ENCODE measurements around the gene SORT1. TPM values are rescaled to one million over a fixed set of nuclear protein-coding genes. Genes with fewer than 3 reads are reported as not detected.

SORT1 gene
- total RNA-seq, 2 donors from 2014 or later = 0.57 to 2.6 TPM

GRCh38 chr1:109274533-109275476, 122.9 kb downstream of the SORT1 start:
- Mint-ChIP-seq H3K4me1 (peaks cover 2% of the 10 kb centered on the region), H3K27me3 (no peaks in the 10 kb centered on the region), H3K27ac (no peak overlapping the region), H3K36me3 (ENCODE audit: low read depth) (no peaks in the 10 kb centered on the region), H3K4me3 (no peak overlapping the region)
- H3K9me3 ChIP-seq (ENCODE audit: control insufficient read depth, low read length, poor library complexity, severe bottlenecking) = no peaks in the 10 kb centered on the region
- DNase-seq = no peak
- no peak for ATAC-seq

GRCh38 chr1:109273570-109274288, 124.0 kb downstream of the SORT1 start:
- no peak for DNase-seq
- H3K4me1 Mint-ChIP-seq = peaks cover 2% of the 10 kb centered on the region
- H3K27me3 Mint-ChIP-seq = no peaks in the 10 kb centered on the region
- no peak overlapping the region for H3K4me3 Mint-ChIP-seq
- H3K9me3 ChIP-seq (ENCODE audit: control insufficient read depth, low read length, poor library complexity, severe bottlenecking) = no peaks in the 10 kb centered on the region
- no peak for ATAC-seq
- no peak overlapping the region for H3K27ac Mint-ChIP-seq
- no peaks in the 10 kb centered on the region for H3K36me3 Mint-ChIP-seq (ENCODE audit: low read depth)

GRCh38 chr1:109272831-109273547, 124.7 kb downstream of the SORT1 start:
- no peak for DNase-seq
- no peak overlapping the region for H3K27ac Mint-ChIP-seq
- H3K4me1 Mint-ChIP-seq = peaks cover 2% of the 10 kb centered on the region
- no peak overlapping the region for H3K4me3 Mint-ChIP-seq
- no peaks in the 10 kb centered on the region for H3K27me3 Mint-ChIP-seq
- H3K36me3 Mint-ChIP-seq (ENCODE audit: low read depth) = peaks cover 2% of the 10 kb centered on the region
- no peak for ATAC-seq
- no peaks in the 10 kb centered on the region for H3K9me3 ChIP-seq (ENCODE audit: control insufficient read depth, low read length, poor library complexity, severe bottlenecking)

- H3K4me1 Mint-ChIP-seq = peaks cover 2% of the 10 kb centered on the region
- H3K4me3 Mint-ChIP-seq = no peak overlapping the region
- no peak overlapping the region for H3K27ac Mint-ChIP-seq
- DNase-seq = no peak
- ATAC-seq = no peak
- H3K9me3 ChIP-seq (ENCODE audit: control insufficient read depth, low read length, poor library complexity, severe bottlenecking) = no peaks in the 10 kb centered on the region
- H3K36me3 Mint-ChIP-seq (ENCODE audit: low read depth) = peaks cover 2% of the 10 kb centered on the region
- H3K27me3 Mint-ChIP-seq = no peaks in the 10 kb centered on the region
Measured at GRCh38 chr1:109272021-109272799, 125.5 kb downstream of the SORT1 start.

- Mint-ChIP-seq H3K36me3 (ENCODE audit: low read depth) (peaks cover 2% of the 10 kb centered on the region), H3K27ac (no peak overlapping the region), H3K4me3 (no peak overlapping the region), H3K27me3 (no peaks in the 10 kb centered on the region), H3K4me1 (no peaks in the 10 kb centered on the region)
- DNase-seq (no peak), ATAC-seq (no peak)
- no peaks in the 10 kb centered on the region for H3K9me3 ChIP-seq (ENCODE audit: control insufficient read depth, low read length, poor library complexity, severe bottlenecking)
Measured at GRCh38 chr1:109271458-109271857, 126.3 kb downstream of the SORT1 start.

- ATAC-seq = no peak
- peak overlapping the region; percentile 65 for H3K27ac Mint-ChIP-seq
Measured at GRCh38 chr1:109270623-109271317, 126.9 kb downstream of the SORT1 start.

GRCh38 chr1:109269981-109270622, 127.6 kb downstream of the SORT1 start:
- no peak for ATAC-seq
- no peaks in the 10 kb centered on the region for H3K4me1 Mint-ChIP-seq

More at GRCh38 chr1:109270623-109271317, 126.9 kb downstream of the SORT1 start:
- H3K9me3 ChIP-seq (ENCODE audit: control insufficient read depth, low read length, poor library complexity, severe bottlenecking) = no peaks in the 10 kb centered on the region
- no peak for DNase-seq
- no peak overlapping the region for H3K4me3 Mint-ChIP-seq
- H3K4me1 Mint-ChIP-seq = no peaks in the 10 kb centered on the region
- H3K27me3 Mint-ChIP-seq = no peaks in the 10 kb centered on the region
- H3K36me3 Mint-ChIP-seq (ENCODE audit: low read depth) = peaks cover 2% of the 10 kb centered on the region

GRCh38 chr1:109269212-109269980, 128.3 kb downstream of the SORT1 start:
- H3K9me3 ChIP-seq (ENCODE audit: control insufficient read depth, low read length, poor library complexity, severe bottlenecking) = no peaks in the 10 kb centered on the region
- H3K27ac Mint-ChIP-seq = peak overlapping the region; percentile 65
- H3K4me1 Mint-ChIP-seq = no peaks in the 10 kb centered on the region
- no peak for ATAC-seq
- H3K4me3 Mint-ChIP-seq = no peak overlapping the region
- H3K27me3 Mint-ChIP-seq = no peaks in the 10 kb centered on the region
- peaks cover 2% of the 10 kb centered on the region for H3K36me3 Mint-ChIP-seq (ENCODE audit: low read depth)
- DNase-seq = no peak

More at GRCh38 chr1:109269981-109270622, 127.6 kb downstream of the SORT1 start:
- H3K27me3 Mint-ChIP-seq = no peaks in the 10 kb centered on the region
- no peak overlapping the region for H3K4me3 Mint-ChIP-seq
- H3K9me3 ChIP-seq (ENCODE audit: control insufficient read depth, low read length, poor library complexity, severe bottlenecking) = no peaks in the 10 kb centered on the region
- peak overlapping the region; percentile 65 for H3K27ac Mint-ChIP-seq
- no peak for DNase-seq
- H3K36me3 Mint-ChIP-seq (ENCODE audit: low read depth) = peaks cover 2% of the 10 kb centered on the region

GRCh38 chr1:109268431-109269211, 129.1 kb downstream of the SORT1 start:
- H3K27ac Mint-ChIP-seq = no peak overlapping the region
- H3K4me3 Mint-ChIP-seq = no peak overlapping the region
- H3K9me3 ChIP-seq (ENCODE audit: control insufficient read depth, low read length, poor library complexity, severe bottlenecking) = no peaks in the 10 kb centered on the region
- DNase-seq (no peak), ATAC-seq (no peak)
- H3K36me3 Mint-ChIP-seq (ENCODE audit: low read depth) = peaks cover 2% of the 10 kb centered on the region
- H3K27me3 Mint-ChIP-seq = no peaks in the 10 kb centered on the region
- peaks cover under 1% of the 10 kb centered on the region for H3K4me1 Mint-ChIP-seq

GRCh38 chr1:109267743-109268300, 129.9 kb downstream of the SORT1 start:
- Mint-ChIP-seq H3K4me1 (peaks cover 3% of the 10 kb centered on the region), H3K27ac (no peak overlapping the region), H3K27me3 (no peaks in the 10 kb centered on the region), H3K4me3 (no peak overlapping the region), H3K36me3 (ENCODE audit: low read depth) (peaks cover 2% of the 10 kb centered on the region)
- DNase-seq (no peak), ATAC-seq (no peak)
- H3K9me3 ChIP-seq (ENCODE audit: control insufficient read depth, low read length, poor library complexity, severe bottlenecking) = no peaks in the 10 kb centered on the region

All from T-helper 17 cell (primary cell).